Measurements from ENCODE around the gene IRGC. TPM values are rescaled to one million over a fixed set of nuclear protein-coding genes. Genes with fewer than 3 reads are reported as not detected.

IRGC gene
- total RNA-seq, 1 experiment from 2014 or later: not detected

DNA sequence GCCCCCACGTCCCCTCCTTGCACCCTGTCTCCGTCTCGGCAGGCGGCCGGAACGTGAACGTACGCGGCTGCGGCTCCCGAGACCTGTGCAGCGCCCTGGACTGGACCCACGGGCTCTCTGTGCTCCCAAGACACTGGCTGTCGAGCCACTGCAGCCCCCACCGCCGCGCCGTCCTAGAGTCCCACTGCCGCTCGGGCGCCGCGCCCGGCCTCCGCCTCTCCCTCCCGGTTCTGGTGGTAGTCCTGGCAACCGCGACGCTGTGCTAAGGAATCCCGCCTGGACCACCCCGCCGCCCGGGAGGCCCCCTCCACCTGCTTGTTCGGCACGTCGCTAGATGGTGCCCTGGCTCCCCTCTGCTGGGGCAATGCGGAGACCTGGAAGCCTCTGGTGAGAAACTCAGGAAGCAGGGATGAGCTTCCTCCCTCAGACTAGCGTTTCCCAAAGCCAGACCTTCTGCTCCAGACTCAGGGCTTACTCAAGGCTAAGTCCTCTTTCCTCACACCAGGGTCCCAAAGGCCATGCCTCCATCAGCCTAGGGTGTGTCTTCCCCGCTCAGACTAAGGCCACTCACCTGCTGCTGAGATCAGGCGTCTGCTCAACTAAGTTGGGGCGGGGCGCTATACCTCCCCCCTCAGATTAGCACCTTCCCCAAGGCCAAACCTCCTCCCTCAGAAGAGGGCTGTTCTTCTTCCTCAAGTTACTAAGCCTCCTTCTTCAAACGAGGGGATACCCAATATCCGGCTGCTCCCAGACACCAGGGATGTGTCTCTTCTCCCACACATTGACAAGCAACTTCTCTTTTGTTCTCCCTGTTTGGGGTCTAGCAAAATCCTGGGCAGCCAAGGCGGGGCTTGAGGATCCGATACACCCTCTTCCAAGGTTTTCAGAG is 16.1 kb upstream of the IRGC start:
- ATAC-seq: peak; percentile 96
- Mint-ChIP-seq H3K36me3 (no peaks in the 10 kb centered on the region), H3K27ac (no peak overlapping the region), H3K4me1 (peaks cover 8% of the 10 kb centered on the region), H3K4me3 (peak overlapping the region; percentile 38), H3K9me3 (peaks cover 4% of the 10 kb centered on the region; the same call in 1 of the 2 replicates), H3K27me3 (ENCODE audit: low read depth) (peaks cover 40% of the 10 kb centered on the region)
- peak; percentile 83 for DNase-seq (ENCODE audit: low spot score)
- TF ChIP-seq E2F5 (CRISPR knock-in tag; IDR thresholded peaks at IDR 0.05) (0 out of 2 replicates have a peak, but pooled peaks have one; percentile 40), IRF2 (CRISPR knock-in tag; IDR thresholded peaks at IDR 0.05; ENCODE audit: borderline replicate concordance, low read depth) (no peak)
- CTCF ChIA-PET: interaction anchor here (0.7 to 1.9 kb wide), 12 partner anchors 22 to 235 kb away, joined by 3 to 16 read pairs (median 3); partner anchors contain the start of genes SMG9 and ZNF45
- POLR2A ChIA-PET: interaction anchor here (1.2 kb wide), 1 partner anchor 31 kb away, joined by 3 read pairs; no protein-coding TSS in a partner anchor

DNA sequence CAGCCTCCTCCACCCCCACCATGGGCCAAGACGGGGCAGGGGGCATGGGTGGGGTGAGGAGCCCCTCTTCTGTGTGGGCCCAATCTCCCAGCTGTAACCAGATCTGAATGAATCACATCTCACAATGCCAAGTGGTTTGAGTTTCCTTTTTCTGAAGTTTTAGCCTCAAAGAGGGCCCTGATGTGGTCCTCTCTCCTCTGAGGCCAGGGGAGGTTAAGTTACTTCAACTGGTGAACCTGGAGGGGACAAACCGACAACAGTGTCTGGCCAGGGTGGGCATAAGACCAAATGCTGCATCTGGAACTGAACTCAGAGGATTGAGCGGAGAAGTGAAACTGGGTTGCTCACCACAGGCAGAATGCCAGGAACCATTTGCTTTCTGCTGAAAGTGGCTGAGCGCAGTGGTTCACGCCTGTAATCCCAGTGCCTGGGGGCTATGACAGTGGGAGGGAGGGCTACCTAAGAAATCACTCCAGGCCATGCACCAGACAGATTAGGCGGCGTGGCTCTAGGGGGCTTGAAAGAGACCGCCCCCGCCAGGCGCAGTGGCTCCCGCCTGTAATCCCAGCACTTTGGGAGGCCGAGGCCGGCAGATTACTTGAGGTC is 15.4 kb upstream of the IRGC start:
- no peak overlapping the region for H3K27ac Mint-ChIP-seq
- H3K27me3 Mint-ChIP-seq (ENCODE audit: low read depth): peaks cover 35% of the 10 kb centered on the region
- no peak for DNase-seq (ENCODE audit: low spot score)
- CTCF ChIA-PET: interaction anchor here (0.5 to 1.9 kb wide), 10 partner anchors 21 to 235 kb away, joined by 3 to 16 read pairs (median 3); partner anchors contain the start of genes SMG9 and ZNF45
- no peaks in the 10 kb centered on the region for H3K36me3 Mint-ChIP-seq
- TF ChIP-seq, protein P1, sequence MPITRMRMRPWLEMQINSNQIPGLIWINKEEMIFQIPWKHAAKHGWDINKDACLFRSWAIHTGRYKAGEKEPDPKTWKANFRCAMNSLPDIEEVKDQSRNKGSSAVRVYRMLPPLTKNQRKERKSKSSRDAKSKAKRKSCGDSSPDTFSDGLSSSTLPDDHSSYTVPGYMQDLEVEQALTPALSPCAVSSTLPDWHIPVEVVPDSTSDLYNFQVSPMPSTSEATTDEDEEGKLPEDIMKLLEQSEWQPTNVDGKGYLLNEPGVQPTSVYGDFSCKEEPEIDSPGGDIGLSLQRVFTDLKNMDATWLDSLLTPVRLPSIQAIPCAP (CRISPR knock-in tag; IDR thresholded peaks at IDR 0.05): no peak
- no peak for TF ChIP-seq OVOL2 (CRISPR knock-in tag; IDR thresholded peaks at IDR 0.05; ENCODE audit: borderline replicate concordance)
- TF ChIP-seq, protein P2, sequence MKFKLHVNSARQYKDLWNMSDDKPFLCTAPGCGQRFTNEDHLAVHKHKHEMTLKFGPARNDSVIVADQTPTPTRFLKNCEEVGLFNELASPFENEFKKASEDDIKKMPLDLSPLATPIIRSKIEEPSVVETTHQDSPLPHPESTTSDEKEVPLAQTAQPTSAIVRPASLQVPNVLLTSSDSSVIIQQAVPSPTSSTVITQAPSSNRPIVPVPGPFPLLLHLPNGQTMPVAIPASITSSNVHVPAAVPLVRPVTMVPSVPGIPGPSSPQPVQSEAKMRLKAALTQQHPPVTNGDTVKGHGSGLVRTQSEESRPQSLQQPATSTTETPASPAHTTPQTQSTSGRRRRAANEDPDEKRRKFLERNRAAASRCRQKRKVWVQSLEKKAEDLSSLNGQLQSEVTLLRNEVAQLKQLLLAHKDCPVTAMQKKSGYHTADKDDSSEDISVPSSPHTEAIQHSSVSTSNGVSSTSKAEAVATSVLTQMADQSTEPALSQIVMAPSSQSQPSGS (CRISPR knock-in tag; IDR thresholded peaks at IDR 0.05; ENCODE audit: borderline replicate concordance, low read depth): no peak
- no peak for TF ChIP-seq ZNF317 (CRISPR knock-in tag; IDR thresholded peaks at IDR 0.05; ENCODE audit: borderline replicate concordance, low read depth)
- no peak for TF ChIP-seq ARID4B (CRISPR knock-in tag; IDR thresholded peaks at IDR 0.05; ENCODE audit: borderline replicate concordance)
- TF ChIP-seq, protein P3, sequence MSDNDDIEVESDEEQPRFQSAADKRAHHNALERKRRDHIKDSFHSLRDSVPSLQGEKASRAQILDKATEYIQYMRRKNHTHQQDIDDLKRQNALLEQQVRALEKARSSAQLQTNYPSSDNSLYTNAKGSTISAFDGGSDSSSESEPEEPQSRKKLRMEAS (CRISPR knock-in tag; IDR thresholded peaks at IDR 0.05): no peak
- no peak for TF ChIP-seq USF2 (CRISPR knock-in tag; IDR thresholded peaks at IDR 0.05)
- TF ChIP-seq, protein P4, sequence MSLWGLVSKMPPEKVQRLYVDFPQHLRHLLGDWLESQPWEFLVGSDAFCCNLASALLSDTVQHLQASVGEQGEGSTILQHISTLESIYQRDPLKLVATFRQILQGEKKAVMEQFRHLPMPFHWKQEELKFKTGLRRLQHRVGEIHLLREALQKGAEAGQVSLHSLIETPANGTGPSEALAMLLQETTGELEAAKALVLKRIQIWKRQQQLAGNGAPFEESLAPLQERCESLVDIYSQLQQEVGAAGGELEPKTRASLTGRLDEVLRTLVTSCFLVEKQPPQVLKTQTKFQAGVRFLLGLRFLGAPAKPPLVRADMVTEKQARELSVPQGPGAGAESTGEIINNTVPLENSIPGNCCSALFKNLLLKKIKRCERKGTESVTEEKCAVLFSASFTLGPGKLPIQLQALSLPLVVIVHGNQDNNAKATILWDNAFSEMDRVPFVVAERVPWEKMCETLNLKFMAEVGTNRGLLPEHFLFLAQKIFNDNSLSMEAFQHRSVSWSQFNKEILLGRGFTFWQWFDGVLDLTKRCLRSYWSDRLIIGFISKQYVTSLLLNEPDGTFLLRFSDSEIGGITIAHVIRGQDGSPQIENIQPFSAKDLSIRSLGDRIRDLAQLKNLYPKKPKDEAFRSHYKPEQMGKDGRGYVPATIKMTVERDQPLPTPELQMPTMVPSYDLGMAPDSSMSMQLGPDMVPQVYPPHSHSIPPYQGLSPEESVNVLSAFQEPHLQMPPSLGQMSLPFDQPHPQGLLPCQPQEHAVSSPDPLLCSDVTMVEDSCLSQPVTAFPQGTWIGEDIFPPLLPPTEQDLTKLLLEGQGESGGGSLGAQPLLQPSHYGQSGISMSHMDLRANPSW (CRISPR knock-in tag; conservative IDR thresholded peaks at IDR 0.05; ENCODE audit: low read depth): no peak
- no peak for TF ChIP-seq JUN (CRISPR knock-in tag; IDR thresholded peaks at IDR 0.05)
- no peak for TF ChIP-seq ZNF416 (CRISPR knock-in tag; IDR thresholded peaks at IDR 0.05)
- H3K4me1 Mint-ChIP-seq: peaks cover 8% of the 10 kb centered on the region
- no peak overlapping the region for H3K4me3 Mint-ChIP-seq
- no peak for ATAC-seq
- peaks cover 4% of the 10 kb centered on the region; the same call in 1 of the 2 replicates for H3K9me3 Mint-ChIP-seq
- POLR2A ChIA-PET: no interaction called here
